ENCODE data around the gene TNRC6C. TPM values are rescaled to one million over a fixed set of nuclear protein-coding genes. Genes with fewer than 3 reads are reported as not detected.

The TNRC6C gene
- total and polyA plus RNA-seq, 2 experiments from 2014 or later = 10.1 to 16.6 TPM

DNA sequence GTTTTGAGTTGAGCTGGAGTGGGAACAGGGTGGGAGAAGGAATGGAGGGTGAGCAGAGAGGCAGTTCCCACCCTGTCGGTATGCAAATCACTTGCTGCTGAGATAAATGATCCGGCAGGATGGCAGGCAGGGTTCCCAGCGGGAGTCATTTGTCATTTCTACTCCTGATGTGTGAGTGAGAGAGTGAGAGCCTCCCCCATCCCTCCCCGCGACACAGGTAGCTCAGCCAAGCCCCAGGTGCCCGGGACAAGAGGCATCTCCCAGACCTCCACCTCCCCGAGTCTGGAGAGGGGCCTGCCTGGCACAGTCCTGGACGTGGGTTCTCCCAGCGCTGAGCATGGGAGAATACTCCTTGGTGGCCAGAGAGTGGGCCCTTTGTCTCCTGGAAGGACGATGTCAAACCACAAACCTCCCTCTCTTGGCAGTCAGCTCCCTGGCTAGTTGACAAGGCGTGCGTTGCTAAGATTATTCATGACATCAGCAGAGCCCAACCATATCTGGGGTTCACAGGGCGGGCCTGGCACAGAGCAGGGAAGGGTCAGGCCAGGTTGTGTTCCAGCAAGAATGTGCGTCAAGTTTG lies 33.7 kb upstream of the TNRC6C start:
- H3K4me1 ChIP-seq (ENCODE audit: insufficient read depth) = peaks cover 44% of the 10 kb centered on the region
- peak; percentile 76 for ATAC-seq
- H3K4me3 ChIP-seq = peak overlapping the region; percentile 37; the same call in 1 of the 2 replicates
- Mint-ChIP-seq H3K9me3 (peaks cover 11% of the 10 kb centered on the region), H3K4me3 (peak overlapping the region; percentile 47), H3K36me3 (ENCODE audit: low read depth) (peaks cover 9% of the 10 kb centered on the region), H3K4me1 (peaks cover 60% of the 10 kb centered on the region), H3K27me3 (ENCODE audit: insufficient read depth, low read depth, poor library complexity) (peaks cover 40% of the 10 kb centered on the region), H3K27ac (peak overlapping the region; percentile 49; the same call in 1 of the 2 replicates)
- no peaks in the 10 kb centered on the region for H3K36me3 ChIP-seq (ENCODE audit: insufficient read depth)
- H3K9me2 ChIP-seq (ENCODE audit: insufficient read depth) = 0 out of 2 replicates have a peak, but pooled peaks cover 4% of the 10 kb centered on the region
- H2AFZ ChIP-seq = peak overlapping the region; percentile 57; the same call in 1 of the 2 replicates
- H3F3A ChIP-seq (replicated peaks; ENCODE audit: low read depth) = peaks cover 4% of the 10 kb centered on the region; the same call in 1 of the 2 replicates
- H3K4me2 ChIP-seq = peak overlapping the region; percentile 76
- H3K79me2 ChIP-seq (replicated peaks; ENCODE audit: insufficient read depth) = no peaks in the 10 kb centered on the region
- TF ChIP-seq POLR2AphosphoS5 (IDR thresholded peaks at IDR 0.05; ENCODE audit: low read depth) (0 out of 2 replicates have a peak, but pooled peaks have one; percentile 14), ZNF114 (CRISPR knock-in tag; IDR thresholded peaks at IDR 0.05) (no peak)
- no peak overlapping the region for H3K27ac ChIP-seq (ENCODE audit: low read depth)
- H4K20me1 ChIP-seq (replicated peaks; ENCODE audit: insufficient read depth) = no peaks in the 10 kb centered on the region
- peak; percentile 83 for DNase-seq (ENCODE audit: low spot score)
- H3K27me3 ChIP-seq (ENCODE audit: insufficient read depth) = peaks cover 5% of the 10 kb centered on the region; the same call in 1 of the 2 replicates

DNA sequence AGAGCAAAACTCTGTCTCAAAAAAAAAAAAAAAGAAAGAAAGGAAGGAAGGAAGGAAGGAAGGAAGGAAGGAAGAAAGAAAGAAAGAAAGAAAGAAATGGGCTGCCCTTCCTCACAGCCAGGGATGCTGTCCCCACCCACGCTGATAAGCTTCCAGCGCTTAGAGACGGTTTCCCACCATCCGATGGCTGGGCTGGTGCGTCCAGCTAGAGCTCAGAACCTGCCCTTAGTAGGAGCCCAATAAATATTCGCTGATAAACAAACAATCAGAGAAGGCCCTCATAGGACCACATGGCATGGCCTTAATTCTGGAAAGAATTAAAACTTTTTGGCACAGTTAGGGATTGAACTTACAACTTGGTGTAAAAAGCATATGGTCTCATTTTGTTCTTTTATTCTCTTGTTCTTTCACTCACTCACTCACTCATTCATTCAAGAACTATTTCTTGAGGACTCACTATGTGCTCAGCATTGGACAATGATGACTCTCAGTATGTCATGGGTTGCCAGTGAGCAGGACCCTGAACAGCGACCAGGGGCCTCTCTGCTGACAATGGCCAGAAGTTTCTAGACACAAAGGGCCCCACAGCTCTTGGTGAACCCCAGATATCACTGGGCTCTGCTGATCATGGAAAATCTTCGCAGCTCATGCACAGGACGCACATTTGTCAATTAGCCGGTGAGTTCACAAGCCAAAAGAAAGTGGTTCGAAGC lies 32.5 kb upstream of the TNRC6C start:
- Histone ChIP-seq H3F3A (replicated peaks; ENCODE audit: low read depth) (peaks cover 4% of the 10 kb centered on the region; the same call in 1 of the 2 replicates), H3K4me3 (no peak overlapping the region), H3K4me2 (no peak overlapping the region), H3K9me2 (ENCODE audit: insufficient read depth) (0 out of 2 replicates have a peak, but pooled peaks cover 4% of the 10 kb centered on the region), H3K4me1 (ENCODE audit: insufficient read depth) (peaks cover 47% of the 10 kb centered on the region), H4K20me1 (replicated peaks; ENCODE audit: insufficient read depth) (no peaks in the 10 kb centered on the region), H2AFZ (no peak overlapping the region), H3K36me3 (ENCODE audit: insufficient read depth) (no peaks in the 10 kb centered on the region), H3K79me2 (replicated peaks; ENCODE audit: insufficient read depth) (no peaks in the 10 kb centered on the region), H3K27me3 (ENCODE audit: insufficient read depth) (peaks cover 5% of the 10 kb centered on the region; the same call in 1 of the 2 replicates), H3K27ac (ENCODE audit: low read depth) (no peak overlapping the region)
- H3K27ac Mint-ChIP-seq = no peak overlapping the region
- peaks cover 38% of the 10 kb centered on the region for H3K27me3 Mint-ChIP-seq (ENCODE audit: insufficient read depth, low read depth, poor library complexity)
- no peak for DNase-seq (ENCODE audit: low spot score)
- H3K4me1 Mint-ChIP-seq = peaks cover 65% of the 10 kb centered on the region
- no peak overlapping the region; the same call in 2 of the 3 replicates for H3K4me3 Mint-ChIP-seq
- no peak for ATAC-seq
- H3K36me3 Mint-ChIP-seq (ENCODE audit: low read depth) = peaks cover 9% of the 10 kb centered on the region
- TF ChIP-seq POLR2AphosphoS5 (IDR thresholded peaks at IDR 0.05; ENCODE audit: low read depth) (no peak), ZNF114 (CRISPR knock-in tag; IDR thresholded peaks at IDR 0.05) (no peak), ZNF331 (CRISPR knock-in tag; IDR thresholded peaks at IDR 0.05; ENCODE audit: low read depth) (no peak)
- TF ChIP-seq, protein P1, sequence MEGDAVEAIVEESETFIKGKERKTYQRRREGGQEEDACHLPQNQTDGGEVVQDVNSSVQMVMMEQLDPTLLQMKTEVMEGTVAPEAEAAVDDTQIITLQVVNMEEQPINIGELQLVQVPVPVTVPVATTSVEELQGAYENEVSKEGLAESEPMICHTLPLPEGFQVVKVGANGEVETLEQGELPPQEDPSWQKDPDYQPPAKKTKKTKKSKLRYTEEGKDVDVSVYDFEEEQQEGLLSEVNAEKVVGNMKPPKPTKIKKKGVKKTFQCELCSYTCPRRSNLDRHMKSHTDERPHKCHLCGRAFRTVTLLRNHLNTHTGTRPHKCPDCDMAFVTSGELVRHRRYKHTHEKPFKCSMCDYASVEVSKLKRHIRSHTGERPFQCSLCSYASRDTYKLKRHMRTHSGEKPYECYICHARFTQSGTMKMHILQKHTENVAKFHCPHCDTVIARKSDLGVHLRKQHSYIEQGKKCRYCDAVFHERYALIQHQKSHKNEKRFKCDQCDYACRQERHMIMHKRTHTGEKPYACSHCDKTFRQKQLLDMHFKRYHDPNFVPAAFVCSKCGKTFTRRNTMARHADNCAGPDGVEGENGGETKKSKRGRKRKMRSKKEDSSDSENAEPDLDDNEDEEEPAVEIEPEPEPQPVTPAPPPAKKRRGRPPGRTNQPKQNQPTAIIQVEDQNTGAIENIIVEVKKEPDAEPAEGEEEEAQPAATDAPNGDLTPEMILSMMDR (conservative IDR thresholded peaks at IDR 0.05; ENCODE audit: low read depth in 2 of 2) = no peak
- TF ChIP-seq, protein P2, sequence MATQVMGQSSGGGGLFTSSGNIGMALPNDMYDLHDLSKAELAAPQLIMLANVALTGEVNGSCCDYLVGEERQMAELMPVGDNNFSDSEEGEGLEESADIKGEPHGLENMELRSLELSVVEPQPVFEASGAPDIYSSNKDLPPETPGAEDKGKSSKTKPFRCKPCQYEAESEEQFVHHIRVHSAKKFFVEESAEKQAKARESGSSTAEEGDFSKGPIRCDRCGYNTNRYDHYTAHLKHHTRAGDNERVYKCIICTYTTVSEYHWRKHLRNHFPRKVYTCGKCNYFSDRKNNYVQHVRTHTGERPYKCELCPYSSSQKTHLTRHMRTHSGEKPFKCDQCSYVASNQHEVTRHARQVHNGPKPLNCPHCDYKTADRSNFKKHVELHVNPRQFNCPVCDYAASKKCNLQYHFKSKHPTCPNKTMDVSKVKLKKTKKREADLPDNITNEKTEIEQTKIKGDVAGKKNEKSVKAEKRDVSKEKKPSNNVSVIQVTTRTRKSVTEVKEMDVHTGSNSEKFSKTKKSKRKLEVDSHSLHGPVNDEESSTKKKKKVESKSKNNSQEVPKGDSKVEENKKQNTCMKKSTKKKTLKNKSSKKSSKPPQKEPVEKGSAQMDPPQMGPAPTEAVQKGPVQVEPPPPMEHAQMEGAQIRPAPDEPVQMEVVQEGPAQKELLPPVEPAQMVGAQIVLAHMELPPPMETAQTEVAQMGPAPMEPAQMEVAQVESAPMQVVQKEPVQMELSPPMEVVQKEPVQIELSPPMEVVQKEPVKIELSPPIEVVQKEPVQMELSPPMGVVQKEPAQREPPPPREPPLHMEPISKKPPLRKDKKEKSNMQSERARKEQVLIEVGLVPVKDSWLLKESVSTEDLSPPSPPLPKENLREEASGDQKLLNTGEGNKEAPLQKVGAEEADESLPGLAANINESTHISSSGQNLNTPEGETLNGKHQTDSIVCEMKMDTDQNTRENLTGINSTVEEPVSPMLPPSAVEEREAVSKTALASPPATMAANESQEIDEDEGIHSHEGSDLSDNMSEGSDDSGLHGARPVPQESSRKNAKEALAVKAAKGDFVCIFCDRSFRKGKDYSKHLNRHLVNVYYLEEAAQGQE (IDR thresholded peaks at IDR 0.05; ENCODE audit: unreplicated experiment) = no peak
- peaks cover 11% of the 10 kb centered on the region for H3K9me3 Mint-ChIP-seq

All from GM23338 (cell line).